ENCODE measurements around the gene STIM1.

GRCh38 chr11:3913921-3914320, 58.5 kb downstream of the STIM1 start:
- TF ChIP-seq CTCF (IDR thresholded peaks at IDR 0.05) (no peak), POLR2A (IDR thresholded peaks at IDR 0.05) (no peak)

All from right lobe of liver (tissue), 4 donors.